H1 (cell line): ENCODE data around the gene EPN2.

Experiments
- BRCA1 ChIP-seq: IDR thresholded peaks from 2 replicates; pipeline ENCODE4 v1.6.1; 2012; ENCODE audit warnings: low read depth, low read length, improper control_type of control experiment
- CBX8 ChIP-seq: fragments of 300-800, 300-1000 bp; sonication (generic); IDR thresholded peaks from 2 replicates; pipeline ENCODE4 v1.7.1; 2016; ENCODE audit warnings: low read depth, low read length, borderline replicate concordance
- CHD1 ChIP-seq: IDR thresholded peaks from 2 replicates; pipeline ENCODE4 v1.6.1; 2012; ENCODE audit warnings: low read depth, low read length, improper control_type of control experiment
- CHD2 ChIP-seq: IDR thresholded peaks from 2 replicates; pipeline ENCODE4 v1.6.1; 2012; ENCODE audit warnings: low read length, improper control_type of control experiment
- EGR1 ChIP-seq: IDR thresholded peaks from 2 replicates; pipeline ENCODE4 v1.6.1; 2011; ENCODE audit warnings: low read depth, low read length, borderline replicate concordance
- EP300 ChIP-seq, 2 experiments: IDR thresholded peaks; 1 replicate in 1 of 2; 2 replicates in 1 of 2; pipeline ENCODE4 v1.6.1; 2011 to 2012; ENCODE audit warnings: low read depth in 2 of 2, low read length in 2 of 2, mild to moderate bottlenecking in 2 of 2, borderline replicate concordance in 1 of 2, inconsistent platforms in 1 of 2, moderate library complexity in 1 of 2
- EZH2 ChIP-seq: fragments of 200-600 bp; sonication (generic); IDR thresholded peaks from 2 replicates; pipeline ENCODE4 v1.7.1; 2012; ENCODE audit warnings: low read depth, mild to moderate bottlenecking, moderate library complexity, low read length, inconsistent platforms; ENCODE audit not compliant: severe bottlenecking
- KDM5A ChIP-seq: fragments of 200-600 bp; IDR thresholded peaks from 2 replicates; pipeline ENCODE4 v1.7.1; 2012; ENCODE audit warnings: mild to moderate bottlenecking, low read length, inconsistent platforms, mixed read lengths
- POLR2A ChIP-seq, 2 experiments: IDR thresholded peaks; 1 replicate in 1 of 2; 2 replicates in 1 of 2; pipeline ENCODE4 v1.6.1; 2011; ENCODE audit warnings: low read depth in 2 of 2, low read length in 2 of 2, mild to moderate bottlenecking in 2 of 2; ENCODE audit errors: control extremely low read depth in 1 of 2
- RXRA ChIP-seq: IDR thresholded peaks from 2 replicates; pipeline ENCODE4 v1.6.1; 2011; ENCODE audit warnings: low read depth, mild to moderate bottlenecking, low read length, moderate library complexity; ENCODE audit not compliant: insufficient read depth
- SP2 ChIP-seq: IDR thresholded peaks from 2 replicates; pipeline ENCODE4 v1.6.1; 2012; ENCODE audit warnings: mild to moderate bottlenecking, low read length, inconsistent platforms
- TAF1 ChIP-seq: IDR thresholded peaks from 2 replicates; pipeline ENCODE4 v1.6.1; 2011; ENCODE audit warnings: mild to moderate bottlenecking, low read depth, low read length
- TF ChIP-seq, protein P1 (sequence below), 3 experiments: IDR thresholded peaks; 1 replicate in 2 of 3; 2 replicates in 1 of 3; pipeline versions ENCODE4 v1.5.1 to v1.6.1; 2011; ENCODE audit warnings: low read length in 3 of 3, mild to moderate bottlenecking in 3 of 3, inconsistent platforms in 2 of 3, low read depth in 1 of 3, moderate library complexity in 1 of 3; ENCODE audit not compliant: insufficient read depth in 1 of 3; ENCODE audit errors: control extremely low read depth in 1 of 3

DNA sequence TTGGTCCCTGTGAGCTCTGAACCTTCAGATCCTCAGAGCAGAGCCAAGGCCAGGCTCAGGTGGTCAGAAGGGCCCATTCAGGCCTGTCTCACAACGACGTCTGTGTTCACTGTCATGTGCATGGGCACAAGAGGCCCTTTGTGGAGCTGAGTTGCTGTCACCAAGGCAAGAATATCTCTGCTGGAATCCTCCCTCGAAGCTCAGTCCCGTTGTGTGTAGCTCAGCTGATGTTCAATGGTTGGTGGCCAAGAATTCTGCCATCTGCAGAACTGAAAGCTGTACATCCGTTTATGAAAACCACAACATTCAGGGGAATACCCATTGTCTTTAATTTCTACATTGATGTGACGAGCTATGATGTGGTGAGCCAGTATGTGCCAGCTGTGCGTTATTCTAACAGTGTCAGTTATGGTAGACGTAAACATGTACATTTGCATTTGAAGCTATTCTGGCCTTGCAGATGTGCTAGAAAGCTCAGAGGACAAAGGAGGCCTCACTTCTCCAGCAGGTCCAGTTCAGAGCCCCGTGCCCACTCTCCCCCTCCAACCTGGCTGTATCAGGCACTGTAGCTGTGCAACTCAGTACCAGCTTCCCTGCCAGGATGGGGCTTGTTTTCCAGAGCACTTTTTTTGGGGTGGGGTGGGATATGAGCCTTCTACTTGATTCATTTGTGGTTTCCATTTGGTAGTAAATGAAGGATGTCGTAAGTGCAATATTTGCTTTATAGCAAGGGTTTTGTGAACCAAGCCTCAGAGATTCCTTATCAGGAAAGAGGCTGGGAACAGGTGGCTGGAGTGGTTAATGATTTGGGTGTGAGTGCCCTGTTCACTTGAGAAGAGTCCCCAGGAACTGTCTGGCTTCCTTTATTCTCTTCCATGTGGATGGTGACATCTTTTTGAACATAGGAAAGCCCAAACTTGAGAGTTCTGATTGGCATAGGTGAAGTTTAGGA lies 69.3 kb downstream of the EPN2 start:
- TF ChIP-seq POLR2A (IDR thresholded peaks at IDR 0.05; ENCODE audit: control extremely low read depth in 1 of 2, low read depth in 2 of 2, low read length in 2 of 2) (no peak), RXRA (no peak), CHD1 (no peak), EGR1 (no peak), CHD2 (no peak), KDM5A (no peak), CBX8 (no peak), EZH2 (no peak), TAF1 (no peak), EP300 (IDR thresholded peaks at IDR 0.05; ENCODE audit: borderline replicate concordance in 1 of 2, low read depth in 2 of 2, low read length in 2 of 2) (no peak), BRCA1 (no peak), SP2 (no peak)
- TF ChIP-seq, protein P1, sequence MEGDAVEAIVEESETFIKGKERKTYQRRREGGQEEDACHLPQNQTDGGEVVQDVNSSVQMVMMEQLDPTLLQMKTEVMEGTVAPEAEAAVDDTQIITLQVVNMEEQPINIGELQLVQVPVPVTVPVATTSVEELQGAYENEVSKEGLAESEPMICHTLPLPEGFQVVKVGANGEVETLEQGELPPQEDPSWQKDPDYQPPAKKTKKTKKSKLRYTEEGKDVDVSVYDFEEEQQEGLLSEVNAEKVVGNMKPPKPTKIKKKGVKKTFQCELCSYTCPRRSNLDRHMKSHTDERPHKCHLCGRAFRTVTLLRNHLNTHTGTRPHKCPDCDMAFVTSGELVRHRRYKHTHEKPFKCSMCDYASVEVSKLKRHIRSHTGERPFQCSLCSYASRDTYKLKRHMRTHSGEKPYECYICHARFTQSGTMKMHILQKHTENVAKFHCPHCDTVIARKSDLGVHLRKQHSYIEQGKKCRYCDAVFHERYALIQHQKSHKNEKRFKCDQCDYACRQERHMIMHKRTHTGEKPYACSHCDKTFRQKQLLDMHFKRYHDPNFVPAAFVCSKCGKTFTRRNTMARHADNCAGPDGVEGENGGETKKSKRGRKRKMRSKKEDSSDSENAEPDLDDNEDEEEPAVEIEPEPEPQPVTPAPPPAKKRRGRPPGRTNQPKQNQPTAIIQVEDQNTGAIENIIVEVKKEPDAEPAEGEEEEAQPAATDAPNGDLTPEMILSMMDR (IDR thresholded peaks at IDR 0.05; ENCODE audit: control extremely low read depth in 1 of 3, insufficient read depth in 1 of 3, low read depth in 1 of 3, low read length in 3 of 3) = no peak
